ENCODE data around the gene NCEH1. TPM values are rescaled to one million over a fixed set of nuclear protein-coding genes. Genes with fewer than 3 reads are reported as not detected.
A peak's percentile ranks its signal among the peaks of the same experiment; 100 is the strongest.

The NCEH1 gene
- total and polyA plus RNA-seq, 8 donors: 2.6 to 26.0 (median 6.3) TPM

- ATAC-seq (peak; percentile 96 to 99 (median 98)), DNase-seq (peak; percentile 95 to 99 (median 98)), FAIRE-seq (peak; percentile 98)
- intact Hi-C loops (cut with DNase I): no loop called here
- Histone ChIP-seq H3K4me3 (peak within 1 kb of the TSS; percentile 74 to 78 (median 75)), H3K27ac (peak within 1 kb of the TSS; percentile 51 to 81 (median 74)), H3K9me3 (no peaks in the 10 kb centered on the region), H3K27me3 (no peaks in the 10 kb centered on the region), H3K4me1 (peaks cover 0 to 16% (median 9%) of the 10 kb centered on the region in 3 donors), H3K36me3 (no peaks in the 10 kb centered on the region)
- WGBS, 2 donors: 0% methylated on average over 49 of the region's 49 CpGs
- peak; percentile 55 to 77 (median 59) for TF ChIP-seq CTCF (IDR thresholded peaks at IDR 0.05)
Observed at GRCh38 chr3:172750368-172751174, 39.7 kb upstream of the NCEH1 start, which contains the start of gene ECT2. ECT2 (plus strand) TSS chr3:172750726; CDS start chr3:172754531, 3,805 bp downstream.

GRCh38 chr3:172750069-172750367, 39.2 kb upstream of the NCEH1 start:
- DNase-seq: no peak
- Histone ChIP-seq H3K4me3 (peak overlapping the region; percentile 2 to 74 (median 40)), H3K27me3 (no peaks in the 10 kb centered on the region), H3K36me3 (no peaks in the 10 kb centered on the region), H3K4me1 (peaks cover 0 to 16% (median 9%) of the 10 kb centered on the region in 3 donors), H3K27ac (peak overlapping the region; percentile 51 to 81 (median 74)), H3K9me3 (no peaks in the 10 kb centered on the region)
- peak in 2 of 4 donors; percentile 0 to 2 for ATAC-seq
- no peak for TF ChIP-seq CTCF (IDR thresholded peaks at IDR 0.05)
- intact Hi-C loops (cut with DNase I): no loop called here
- no peak for FAIRE-seq
- 9 to 11% methylated on average over 9 of the region's 9 CpGs for WGBS, 2 donors

GRCh38 chr3:172749230-172749965, 38.5 kb upstream of the NCEH1 start:
- Histone ChIP-seq H3K36me3 (no peaks in the 10 kb centered on the region), H3K4me3 (peak overlapping the region in 3 of 4 donors; percentile 2 to 74 (median 74)), H3K4me1 (peaks cover 0 to 16% (median 9%) of the 10 kb centered on the region in 3 donors), H3K27ac (peak overlapping the region; percentile 51 to 81 (median 74)), H3K9me3 (no peaks in the 10 kb centered on the region), H3K27me3 (no peaks in the 10 kb centered on the region)
- 8% methylated on average over 8 of the region's 8 CpGs for WGBS, 2 donors
- TF ChIP-seq CTCF (IDR thresholded peaks at IDR 0.05): no peak
- peak in 2 of 6 donors; percentile 11 to 34 for DNase-seq
- FAIRE-seq: no peak
- ATAC-seq: peak; percentile 39 to 68 (median 50)
- intact Hi-C loops (cut with DNase I): no loop called here

GRCh38 chr3:172746475-172746874, 35.6 kb upstream of the NCEH1 start:
- no peak for ATAC-seq
- no peak for FAIRE-seq
- Histone ChIP-seq H3K4me1 (peaks cover 0 to 15% (median 9%) of the 10 kb centered on the region in 3 donors), H3K36me3 (no peaks in the 10 kb centered on the region), H3K9me3 (no peaks in the 10 kb centered on the region), H3K4me3 (no peak overlapping the region), H3K27me3 (no peaks in the 10 kb centered on the region), H3K27ac (no peak overlapping the region)
- 66 to 82% methylated on average over 2 of the region's 2 CpGs for WGBS, 2 donors
- intact Hi-C loops (cut with DNase I): no loop called here
- no peak for TF ChIP-seq CTCF (IDR thresholded peaks at IDR 0.05)
- DNase-seq: no peak
